ENCODE measurements around the gene DMBX1.

DMBX1 gene

DNA sequence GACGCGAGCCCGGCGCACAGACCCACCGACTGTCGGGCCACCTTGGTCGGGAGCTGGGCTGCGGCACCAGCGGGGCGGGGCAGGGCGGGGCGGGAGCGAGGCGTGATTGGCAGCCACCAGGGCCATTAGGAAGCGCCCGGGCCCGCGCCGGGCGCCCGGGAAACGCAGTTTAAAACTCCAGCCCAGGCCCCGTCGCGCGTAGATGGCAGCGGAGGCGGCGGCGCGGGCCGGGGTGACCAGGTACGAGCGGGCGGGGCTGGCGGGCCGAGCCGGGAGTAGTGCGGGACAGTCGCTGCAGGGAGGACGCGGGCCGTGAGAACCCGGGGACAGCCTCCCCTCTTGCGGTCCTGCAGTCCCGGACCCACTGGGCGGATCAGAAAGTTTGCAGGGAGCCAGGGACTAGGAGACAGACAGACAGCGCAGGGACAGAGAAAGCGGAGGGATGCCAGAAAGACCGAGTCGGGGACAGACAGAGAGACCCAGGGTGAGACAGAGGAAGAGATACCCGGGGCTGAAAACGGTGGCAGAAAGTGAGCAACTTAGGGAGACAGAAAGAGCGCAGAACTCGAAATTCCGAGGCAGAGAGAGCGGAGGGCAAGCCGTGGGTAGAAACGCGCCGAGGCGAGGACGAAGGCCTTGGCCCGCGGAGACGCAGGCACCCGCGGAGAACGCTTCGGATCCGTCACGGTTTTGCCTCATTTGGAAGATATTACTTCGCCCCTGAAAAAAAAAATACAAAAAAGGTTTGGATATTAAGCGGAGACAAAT, at the start of gene DMBX1:
Gene DMBX1 (plus strand): TSS at position 199 of the 768 bp plus-strand sequence. CDS start 17,175 bp downstream, outside the sequence.
- H3K27me3 ChIP-seq (ENCODE audit: insufficient read depth, low read length) = peaks cover 93% of the 10 kb centered on the region
- no peak within 1 kb of the TSS for H3K27ac ChIP-seq (ENCODE audit: low read depth, low read length)
- H3K4me3 ChIP-seq (ENCODE audit: low read depth, low read length) = peak within 1 kb of the TSS; percentile 51

GRCh38 chr1:46440478-46440877, 49.2 kb upstream of the DMBX1 start:
- H2AFZ ChIP-seq (ENCODE audit: low read length, unreplicated experiment) = no peak overlapping the region
- peaks cover 26% of the 10 kb centered on the region for H3K27me3 ChIP-seq (ENCODE audit: insufficient read depth, low read length)

More for the DNA sequence above, at the start of gene DMBX1:
- Histone ChIP-seq H3K4me1 (ENCODE audit: control insufficient read depth, insufficient read depth, low read length, unreplicated experiment) (no peaks in the 10 kb centered on the region), H3K36me3 (ENCODE audit: insufficient read depth, low read length) (no peaks in the 10 kb centered on the region), H2AFZ (ENCODE audit: low read length, unreplicated experiment) (no peak within 1 kb of the TSS), H3K79me2 (ENCODE audit: control insufficient read depth, insufficient read depth, low read length, unreplicated experiment) (no peaks in the 10 kb centered on the region)

DNA sequence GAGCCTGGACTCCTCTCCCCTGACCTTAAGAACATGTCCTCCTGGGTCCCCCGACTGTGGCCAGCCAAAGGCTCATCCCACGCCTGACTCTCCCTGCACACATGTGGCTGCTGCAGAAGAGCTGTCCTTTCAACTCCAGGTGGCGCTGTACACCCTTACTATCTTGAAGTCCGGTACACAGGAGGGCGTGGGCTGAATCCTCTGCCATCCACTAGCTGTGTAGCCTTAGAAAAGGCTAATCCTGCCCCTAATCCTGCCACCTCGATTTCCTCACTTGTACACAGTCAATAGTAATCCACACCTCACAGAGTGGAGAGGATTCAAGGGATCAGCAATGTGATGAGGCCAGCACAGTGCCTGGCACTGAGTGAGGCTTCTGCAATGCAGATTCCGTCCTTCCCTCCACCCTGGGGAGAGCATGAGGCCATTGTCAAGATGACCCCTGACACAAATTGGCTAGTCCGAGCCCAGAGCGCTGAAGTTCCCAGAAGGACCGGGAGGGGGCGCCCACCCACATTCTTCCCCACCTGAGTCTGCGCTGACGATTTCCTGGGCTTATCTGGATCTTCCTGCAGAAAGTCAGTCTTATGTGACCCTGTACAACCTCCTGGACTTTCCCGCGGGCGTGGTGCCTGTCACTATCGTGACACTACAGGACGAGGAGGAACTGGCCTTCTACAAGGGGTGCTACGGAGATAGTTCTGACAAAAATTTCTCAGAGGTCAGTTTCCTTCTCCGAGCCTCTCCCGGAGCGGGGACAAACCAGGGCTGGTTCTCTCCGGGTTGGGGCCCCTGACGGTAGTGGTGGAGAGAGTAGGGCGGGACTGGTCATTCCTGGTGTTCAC, 47.1 kb upstream of the DMBX1 start:
- Histone ChIP-seq H3K79me2 (ENCODE audit: control insufficient read depth, insufficient read depth, low read length, unreplicated experiment) (no peaks in the 10 kb centered on the region), H3K27me3 (ENCODE audit: insufficient read depth, low read length) (peaks cover 13% of the 10 kb centered on the region), H3K36me3 (ENCODE audit: insufficient read depth, low read length) (no peaks in the 10 kb centered on the region), H3K27ac (ENCODE audit: low read depth, low read length) (peak overlapping the region; percentile 17; the same call in 1 of the 2 replicates), H3K4me3 (ENCODE audit: low read depth, low read length) (peak overlapping the region; percentile 81), H2AFZ (ENCODE audit: low read length, unreplicated experiment) (peak overlapping the region; percentile 96), H3K4me1 (ENCODE audit: control insufficient read depth, insufficient read depth, low read length, unreplicated experiment) (peaks cover 3% of the 10 kb centered on the region)

More at GRCh38 chr1:46440478-46440877, 49.2 kb upstream of the DMBX1 start:
- H3K79me2 ChIP-seq (ENCODE audit: control insufficient read depth, insufficient read depth, low read length, unreplicated experiment) = no peaks in the 10 kb centered on the region
- no peak overlapping the region for H3K4me3 ChIP-seq (ENCODE audit: low read depth, low read length)
- H3K27ac ChIP-seq (ENCODE audit: low read depth, low read length) = no peak overlapping the region
- H3K4me1 ChIP-seq (ENCODE audit: control insufficient read depth, insufficient read depth, low read length, unreplicated experiment) = peaks cover 3% of the 10 kb centered on the region
- H3K36me3 ChIP-seq (ENCODE audit: insufficient read depth, low read length) = no peaks in the 10 kb centered on the region

- peaks cover 3% of the 10 kb centered on the region for H3K4me1 ChIP-seq (ENCODE audit: control insufficient read depth, insufficient read depth, low read length, unreplicated experiment)
- no peak overlapping the region for H3K4me3 ChIP-seq (ENCODE audit: low read depth, low read length)
- H3K27me3 ChIP-seq (ENCODE audit: insufficient read depth, low read length) = peaks cover 19% of the 10 kb centered on the region
- no peaks in the 10 kb centered on the region for H3K79me2 ChIP-seq (ENCODE audit: control insufficient read depth, insufficient read depth, low read length, unreplicated experiment)
- H3K27ac ChIP-seq (ENCODE audit: low read depth, low read length) = no peak overlapping the region
- H3K36me3 ChIP-seq (ENCODE audit: insufficient read depth, low read length) = no peaks in the 10 kb centered on the region
- H2AFZ ChIP-seq (ENCODE audit: low read length, unreplicated experiment) = no peak overlapping the region
Measured at GRCh38 chr1:46444466-46444865, 45.2 kb upstream of the DMBX1 start.

DNA sequence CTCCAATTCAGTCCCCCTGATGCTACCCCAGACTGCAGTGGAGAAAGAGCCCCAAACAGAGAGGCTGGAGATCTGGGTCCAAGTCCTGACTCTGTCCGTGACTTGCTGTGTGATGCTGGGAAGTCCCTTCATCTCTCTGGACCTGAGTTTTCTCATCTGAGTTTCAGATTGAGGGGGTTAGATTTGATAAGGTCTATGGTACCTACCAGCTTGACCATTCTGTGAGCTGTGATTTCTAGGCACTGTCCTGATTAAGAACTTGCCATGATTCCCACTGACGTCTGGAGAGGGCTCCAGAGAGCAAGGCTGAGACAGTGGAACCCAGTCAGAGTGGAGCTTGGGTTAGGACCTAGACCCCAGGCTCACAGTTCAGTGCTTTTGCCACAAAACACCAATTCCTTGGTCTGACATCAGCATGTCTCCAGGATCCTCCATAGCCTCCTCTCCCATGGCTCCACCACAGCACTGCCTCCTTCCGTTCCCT, 43.8 kb upstream of the DMBX1 start:
- no peak overlapping the region for H2AFZ ChIP-seq (ENCODE audit: low read length, unreplicated experiment)
- H3K36me3 ChIP-seq (ENCODE audit: insufficient read depth, low read length) = no peaks in the 10 kb centered on the region
- H3K27me3 ChIP-seq (ENCODE audit: insufficient read depth, low read length) = peaks cover 19% of the 10 kb centered on the region
- H3K4me3 ChIP-seq (ENCODE audit: low read depth, low read length) = no peak overlapping the region
- no peaks in the 10 kb centered on the region for H3K79me2 ChIP-seq (ENCODE audit: control insufficient read depth, insufficient read depth, low read length, unreplicated experiment)
- H3K4me1 ChIP-seq (ENCODE audit: control insufficient read depth, insufficient read depth, low read length, unreplicated experiment) = peaks cover 3% of the 10 kb centered on the region
- H3K27ac ChIP-seq (ENCODE audit: low read depth, low read length) = no peak overlapping the region

DNA sequence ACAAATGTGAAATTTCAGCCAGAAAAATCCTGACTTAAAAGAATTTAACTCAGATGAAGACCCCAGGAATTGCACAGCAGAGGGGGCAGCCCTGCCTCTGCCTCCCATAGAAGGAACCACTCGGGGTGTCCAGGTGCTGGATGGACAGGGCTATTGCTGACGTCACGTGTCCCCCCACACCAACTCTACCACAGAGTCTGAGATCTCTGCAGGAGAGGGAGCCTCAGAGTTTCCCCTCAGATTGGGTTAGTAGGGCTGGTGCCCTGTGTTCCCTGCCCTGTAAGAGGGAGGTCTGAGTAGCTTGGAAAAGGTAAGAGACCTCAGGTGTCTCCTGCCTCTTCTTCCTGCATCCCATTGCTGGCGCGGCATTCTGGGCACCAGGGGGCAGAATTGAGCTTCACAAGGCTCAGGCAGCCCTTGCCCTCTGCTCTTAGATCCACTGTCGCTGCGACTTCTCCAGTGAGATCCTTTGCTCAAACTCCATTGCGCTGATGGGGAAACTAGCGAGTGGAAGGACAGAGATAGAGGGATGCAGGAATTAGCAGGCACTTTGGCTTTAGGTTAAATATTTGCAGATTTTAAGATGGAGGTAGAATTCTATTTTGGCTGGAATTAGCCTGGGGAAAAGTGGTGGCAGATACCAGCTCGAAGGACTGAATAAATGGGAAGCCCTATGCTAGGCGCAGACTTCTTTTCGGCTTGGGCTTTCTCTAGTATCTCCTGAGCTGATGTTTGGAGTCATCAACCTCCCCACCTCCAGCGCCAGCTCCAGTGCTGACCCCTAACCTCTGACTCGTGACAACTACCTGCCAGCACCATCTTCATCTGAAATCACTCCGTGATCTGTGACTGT, 42.8 kb upstream of the DMBX1 start:
- no peaks in the 10 kb centered on the region for H3K79me2 ChIP-seq (ENCODE audit: control insufficient read depth, insufficient read depth, low read length, unreplicated experiment)
- no peak overlapping the region for H2AFZ ChIP-seq (ENCODE audit: low read length, unreplicated experiment)
- H3K36me3 ChIP-seq (ENCODE audit: insufficient read depth, low read length) = no peaks in the 10 kb centered on the region
- H3K27ac ChIP-seq (ENCODE audit: low read depth, low read length) = no peak overlapping the region
- H3K4me1 ChIP-seq (ENCODE audit: control insufficient read depth, insufficient read depth, low read length, unreplicated experiment) = peaks cover 3% of the 10 kb centered on the region
- H3K27me3 ChIP-seq (ENCODE audit: insufficient read depth, low read length) = peaks cover 19% of the 10 kb centered on the region
- H3K4me3 ChIP-seq (ENCODE audit: low read depth, low read length) = no peak overlapping the region

GRCh38 chr1:46447499-46448108, 42.0 kb upstream of the DMBX1 start:
- no peak overlapping the region for H3K27ac ChIP-seq (ENCODE audit: low read depth, low read length)
- H3K4me1 ChIP-seq (ENCODE audit: control insufficient read depth, insufficient read depth, low read length, unreplicated experiment) = no peaks in the 10 kb centered on the region
- H3K36me3 ChIP-seq (ENCODE audit: insufficient read depth, low read length) = no peaks in the 10 kb centered on the region
- H3K4me3 ChIP-seq (ENCODE audit: low read depth, low read length) = no peak overlapping the region
- no peaks in the 10 kb centered on the region for H3K79me2 ChIP-seq (ENCODE audit: control insufficient read depth, insufficient read depth, low read length, unreplicated experiment)
- peaks cover 19% of the 10 kb centered on the region for H3K27me3 ChIP-seq (ENCODE audit: insufficient read depth, low read length)
- H2AFZ ChIP-seq (ENCODE audit: low read length, unreplicated experiment) = no peak overlapping the region

DNA sequence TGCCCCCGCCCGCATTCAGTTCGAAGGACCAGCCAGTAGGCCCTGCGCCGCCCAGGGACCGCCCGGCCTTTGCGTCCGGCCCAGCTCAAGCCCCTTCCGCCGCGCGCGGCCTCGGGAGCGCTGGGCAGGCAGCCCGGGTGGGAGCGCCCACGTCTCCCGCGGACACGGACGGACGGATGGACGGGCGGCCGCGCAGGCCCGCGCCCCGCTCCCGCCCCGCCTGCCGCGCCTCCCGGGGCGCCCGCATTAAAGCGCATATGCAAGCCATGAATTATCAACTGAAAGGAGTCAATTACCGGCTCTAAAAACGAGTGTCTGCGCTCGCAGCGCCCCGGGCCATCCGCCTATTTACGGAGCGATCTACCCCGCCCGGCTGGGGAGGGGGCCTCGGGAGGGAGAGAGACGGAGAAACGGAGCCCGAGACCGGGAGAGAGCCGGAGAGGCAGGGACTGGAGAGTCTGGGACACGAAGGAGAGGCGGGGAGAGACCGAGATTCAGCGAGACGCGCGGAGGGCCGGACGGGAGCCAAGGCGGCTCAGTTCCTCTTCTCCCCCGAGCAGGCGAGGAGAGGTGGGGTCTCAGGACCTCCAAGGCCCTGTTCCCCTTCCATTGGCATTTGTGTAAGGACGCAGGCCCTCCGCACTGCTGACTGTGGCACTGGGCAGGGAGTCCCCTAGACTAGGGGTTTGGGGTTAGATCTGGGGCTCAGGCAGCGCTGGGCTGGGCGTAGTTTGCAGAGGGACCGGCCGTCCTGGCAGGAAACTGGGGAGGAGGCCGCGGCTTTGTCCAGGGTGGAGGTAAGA, 41.3 kb upstream of the DMBX1 start:
- H3K36me3 ChIP-seq (ENCODE audit: insufficient read depth, low read length) = no peaks in the 10 kb centered on the region
- H2AFZ ChIP-seq (ENCODE audit: low read length, unreplicated experiment) = peak overlapping the region; percentile 13
- H3K79me2 ChIP-seq (ENCODE audit: control insufficient read depth, insufficient read depth, low read length, unreplicated experiment) = no peaks in the 10 kb centered on the region
- H3K4me1 ChIP-seq (ENCODE audit: control insufficient read depth, insufficient read depth, low read length, unreplicated experiment) = no peaks in the 10 kb centered on the region
- peaks cover 19% of the 10 kb centered on the region for H3K27me3 ChIP-seq (ENCODE audit: insufficient read depth, low read length)
- H3K27ac ChIP-seq (ENCODE audit: low read depth, low read length) = no peak overlapping the region
- H3K4me3 ChIP-seq (ENCODE audit: low read depth, low read length) = peak overlapping the region; percentile 56; the same call in 1 of the 2 replicates

DNA sequence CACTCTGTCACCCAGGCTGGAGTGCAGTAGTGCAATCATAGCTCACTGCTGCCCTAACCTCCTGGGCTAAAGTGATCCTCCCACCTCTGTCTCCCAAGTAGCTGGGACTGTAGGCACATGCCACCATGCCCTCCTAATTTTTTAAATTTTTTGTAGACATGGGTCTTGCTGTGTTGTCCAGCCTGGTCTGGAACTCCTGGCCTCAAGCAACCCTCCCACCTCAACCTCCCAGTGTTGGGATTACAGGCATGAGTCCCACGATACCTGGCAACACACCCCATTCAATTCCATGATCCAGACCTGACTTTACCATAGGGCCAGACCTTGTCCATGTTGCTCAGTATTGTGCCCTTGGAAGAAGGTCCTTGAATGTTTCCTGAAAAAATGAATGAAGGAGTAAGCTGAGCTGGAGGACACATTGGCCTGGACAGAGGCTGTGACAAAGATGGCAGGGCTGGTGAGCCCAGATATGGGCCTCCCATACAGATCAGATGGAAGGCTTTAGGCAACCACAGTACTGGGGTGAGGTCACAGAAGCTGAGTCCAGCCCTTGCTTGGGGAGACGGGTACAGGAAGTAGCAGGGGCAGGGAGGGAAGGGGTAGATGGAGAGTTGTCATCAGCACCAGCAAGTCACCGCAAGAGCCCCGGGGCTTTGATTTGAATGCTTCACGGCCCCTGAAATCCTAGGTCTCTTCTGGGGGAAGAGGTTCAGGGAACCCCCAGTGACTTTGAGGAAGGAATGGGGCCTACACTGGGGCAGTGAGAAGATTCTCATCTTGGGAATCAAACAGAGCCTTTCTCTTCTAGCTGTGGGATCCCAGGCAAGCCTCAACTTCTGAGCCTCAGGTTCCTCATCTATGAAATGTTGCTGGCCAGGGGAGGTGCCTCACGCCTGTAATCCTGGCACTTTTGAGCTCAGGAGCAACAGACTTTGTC, 40.1 kb upstream of the DMBX1 start:
- H3K27me3 ChIP-seq (ENCODE audit: insufficient read depth, low read length) = peaks cover 19% of the 10 kb centered on the region
- no peaks in the 10 kb centered on the region for H3K4me1 ChIP-seq (ENCODE audit: control insufficient read depth, insufficient read depth, low read length, unreplicated experiment)
- no peaks in the 10 kb centered on the region for H3K36me3 ChIP-seq (ENCODE audit: insufficient read depth, low read length)
- no peak overlapping the region for H3K4me3 ChIP-seq (ENCODE audit: low read depth, low read length)
- no peak overlapping the region for H3K27ac ChIP-seq (ENCODE audit: low read depth, low read length)
- H2AFZ ChIP-seq (ENCODE audit: low read length, unreplicated experiment) = no peak overlapping the region
- no peaks in the 10 kb centered on the region for H3K79me2 ChIP-seq (ENCODE audit: control insufficient read depth, insufficient read depth, low read length, unreplicated experiment)
